Activated CD8-positive, alpha-beta T cell treated with anti-CD3 and anti-CD28 coated beads for 36 hours (primary cell): Measurements from ENCODE around the gene NDUFV1. TPM values are rescaled to one million over a fixed set of nuclear protein-coding genes. Genes with fewer than 3 reads are reported as not detected.
"Not testable (repeated sequence)": the region's sequence is repeated elsewhere in the genome, so short reads cannot be mapped to it uniquely, and the experiment has no call there.

Experiments
- ATAC-seq: fragments of 200-7000 bp; cut with Tn5 transposase; one replicate; pipeline ENCODE4 v1.10.0; 2021; ENCODE audit warnings: mild to moderate bottlenecking, moderate library complexity
- CTCF ChIA-PET: fragments of 350-600 bp; sonication (Branson Sonifier 250); formaldehyde crosslinking; loops from one replicate; lab custom pipeline; 2021; ENCODE audit warnings: antibody characterized with exemption; lab: Charles Lee
- POLR2A ChIA-PET: fragments of 350-600 bp; sonication (Branson Sonifier 250); formaldehyde crosslinking; loops from one replicate; lab custom pipeline; 2021; ENCODE audit warnings: antibody characterized with exemption; lab: Charles Lee
- DNase-seq: peaks from one replicate; pipeline ENCODE4 v3.0.0-alpha.2; 2020
- H3K27ac Mint-ChIP-seq: one replicate; pipeline ENCODE4 v1.8.0; 2021; ENCODE audit warnings: mild to moderate bottlenecking, mixed read lengths
- H3K27me3 Mint-ChIP-seq: one replicate; pipeline ENCODE4 v1.8.0; 2021; ENCODE audit warnings: mixed read lengths
- H3K36me3 Mint-ChIP-seq: one replicate; pipeline ENCODE4 v1.8.0; 2021; ENCODE audit warnings: low read depth, mixed read lengths
- H3K4me1 Mint-ChIP-seq: one replicate; pipeline ENCODE4 v1.8.0; 2021; ENCODE audit warnings: low read depth, mixed read lengths
- H3K4me3 Mint-ChIP-seq: one replicate; pipeline ENCODE4 v1.8.0; 2021; ENCODE audit warnings: mild to moderate bottlenecking, moderate library complexity, mixed read lengths
- H3K9me3 Mint-ChIP-seq: one replicate; pipeline ENCODE4 v1.8.0; 2021; ENCODE audit warnings: mixed read lengths
- CTCF ChIP-seq: fragments of 200-600 bp; IDR thresholded peaks from one replicate; pipeline ENCODE4 v1.8.0; 2022; ENCODE audit warnings: antibody characterized with exemption, mild to moderate bottlenecking
- intact Hi-C: fragments of 100-400 bp; cut with micrococcal nuclease; formaldehyde crosslinking; loops from one replicate; pipeline ENCODE4 v1.10.0; 2022
- total RNA-seq, 2 experiments: library from RNA; stranded (reverse); gene quantifications; one replicate each; pipeline ENCODE4 v1.2.3, GENCODE V29; 2021

Gene NDUFV1
- total RNA-seq, 2 experiments from 2014 or later = 315 to 317 TPM

GRCh38 chr11:67626131-67626833 is 19.5 kb downstream of the NDUFV1 start:
- H3K4me1 Mint-ChIP-seq, ATAC-seq, H3K4me3 Mint-ChIP-seq, intact Hi-C loops, H3K27me3 Mint-ChIP-seq, H3K9me3 Mint-ChIP-seq, DNase-seq, H3K27ac Mint-ChIP-seq, H3K36me3 Mint-ChIP-seq: not testable (repeated sequence)
- CTCF ChIA-PET = interaction anchor here (1.0 to 8.6 kb wide), 3 partner anchors 11 to 33 kb away, joined by 4 to 127 read pairs (median 89); partner anchors contain the start of gene ACY3
- POLR2A ChIA-PET = interaction anchor here (0.6 to 5.9 kb wide), 3 partner anchors 9 to 12 kb away, joined by 3 to 48 read pairs (median 10); no protein-coding TSS in a partner anchor

GRCh38 chr11:67626970-67627369 is 20.2 kb downstream of the NDUFV1 start:
- ATAC-seq (no peak), DNase-seq (no peak)
- no peak overlapping the region for H3K4me3 Mint-ChIP-seq
- no peak for TF ChIP-seq CTCF
- CTCF ChIA-PET = interaction anchor here (0.8 to 8.6 kb wide), 3 partner anchors 12 to 54 kb away, joined by 3 to 127 read pairs (median 89); partner anchors contain the start of gene ACY3
- H3K27ac Mint-ChIP-seq = no peak overlapping the region
- intact Hi-C loops = no loop called here
- POLR2A ChIA-PET = interaction anchor here (2.7 to 5.9 kb wide), 2 partner anchors 9 to 12 kb away, joined by 10 to 48 read pairs; no protein-coding TSS in a partner anchor
- H3K36me3 Mint-ChIP-seq = peaks cover 5% of the 10 kb centered on the region
- peaks cover 7% of the 10 kb centered on the region for H3K4me1 Mint-ChIP-seq
- H3K9me3 Mint-ChIP-seq = no peaks in the 10 kb centered on the region
- no peaks in the 10 kb centered on the region for H3K27me3 Mint-ChIP-seq

- intact Hi-C loops = no loop called here
- CTCF ChIA-PET = interaction anchor here (0.8 to 8.6 kb wide), 5 partner anchors 12 to 64 kb away, joined by 3 to 127 read pairs (median 66); partner anchors contain the start of gene ACY3
- H3K4me3 Mint-ChIP-seq = no peak overlapping the region
- peaks cover 7% of the 10 kb centered on the region for H3K4me1 Mint-ChIP-seq
- ATAC-seq (no peak), DNase-seq (no peak)
- no peaks in the 10 kb centered on the region for H3K27me3 Mint-ChIP-seq
- TF ChIP-seq CTCF = no peak
- POLR2A ChIA-PET = interaction anchor here (2.7 to 5.9 kb wide), 2 partner anchors 10 to 13 kb away, joined by 10 to 48 read pairs; no protein-coding TSS in a partner anchor
- H3K27ac Mint-ChIP-seq = no peak overlapping the region
- peaks cover 5% of the 10 kb centered on the region for H3K36me3 Mint-ChIP-seq
- no peaks in the 10 kb centered on the region for H3K9me3 Mint-ChIP-seq
These were observed 20.7 kb downstream of the NDUFV1 start for GRCh38 chr11:67627441-67627811.

GRCh38 chr11:67627812-67628624 is 21.3 kb downstream of the NDUFV1 start:
- H3K27me3 Mint-ChIP-seq = no peaks in the 10 kb centered on the region
- ChIA-PET POLR2A (interaction anchor here (0.6 to 5.9 kb wide), 10 partner anchors 10 to 190 kb away, joined by 3 to 48 read pairs (median 8); partner anchors contain the start of genes ACY3, NDUFV1 and PTPRCAP), CTCF (interaction anchor here (0.6 to 8.6 kb wide), 10 partner anchors 8 to 110 kb away, joined by 3 to 127 read pairs (median 6); partner anchors contain the start of gene ACY3)
- H3K36me3 Mint-ChIP-seq = peaks cover 5% of the 10 kb centered on the region
- ATAC-seq (no peak), DNase-seq (no peak)
- peaks cover 7% of the 10 kb centered on the region for H3K4me1 Mint-ChIP-seq
- intact Hi-C loops = no loop called here
- peak overlapping the region; percentile 72 for H3K4me3 Mint-ChIP-seq
- peak overlapping the region; percentile 63 for H3K27ac Mint-ChIP-seq
- TF ChIP-seq CTCF = no peak
- H3K9me3 Mint-ChIP-seq = no peaks in the 10 kb centered on the region
